Ishikawa (cell line): ENCODE measurements around the gene CAGE1.

Experiments
- CEBPB ChIP-seq: IDR thresholded peaks from 2 replicates; pipeline ENCODE4 v1.6.1; 2012
- CREB1 ChIP-seq: IDR thresholded peaks from 2 replicates; pipeline ENCODE4 v1.6.1; 2012; ENCODE audit warnings: low read depth
- EGR1 ChIP-seq: IDR thresholded peaks from 2 replicates; pipeline ENCODE4 v1.6.1; 2012
- EP300 ChIP-seq: IDR thresholded peaks from 2 replicates; pipeline ENCODE4 v1.6.1; 2012; ENCODE audit warnings: borderline replicate concordance
- FOXM1 ChIP-seq: IDR thresholded peaks from 2 replicates; pipeline ENCODE4 v1.6.1; 2012; ENCODE audit warnings: low read depth, borderline replicate concordance
- MAX ChIP-seq: IDR thresholded peaks from 2 replicates; pipeline ENCODE4 v1.6.1; 2012
- NFIC ChIP-seq: IDR thresholded peaks from 2 replicates; pipeline ENCODE4 v1.6.1; 2012
- RAD21 ChIP-seq: IDR thresholded peaks from 2 replicates; pipeline ENCODE4 v1.6.1; 2012; ENCODE audit warnings: low read depth
- TAF1 ChIP-seq: IDR thresholded peaks from 2 replicates; pipeline ENCODE4 v1.6.1; 2012; ENCODE audit warnings: low read depth, mild to moderate bottlenecking
- TCF12 ChIP-seq: IDR thresholded peaks from 2 replicates; pipeline ENCODE4 v1.6.1; 2012; ENCODE audit warnings: low read depth
- TEAD4 ChIP-seq: IDR thresholded peaks from 2 replicates; pipeline ENCODE4 v1.6.1; 2012
- YY1 ChIP-seq: IDR thresholded peaks from 2 replicates; pipeline ENCODE4 v1.6.1; 2012; ENCODE audit warnings: low read depth
- ZBTB7A ChIP-seq: IDR thresholded peaks from 2 replicates; pipeline ENCODE4 v1.6.1; 2012; ENCODE audit warnings: low read depth
- TF ChIP-seq, protein P1 (sequence below): IDR thresholded peaks from 2 replicates; pipeline ENCODE4 v1.6.1; 2012
- TF ChIP-seq, protein P2 (sequence below): IDR thresholded peaks from 2 replicates; pipeline ENCODE4 v1.6.1; 2012; ENCODE audit warnings: low read depth, mild to moderate bottlenecking

Gene CAGE1

GRCh38 chr6:7418238-7418905 lies 28.8 kb upstream of the CAGE1 start:
- TF ChIP-seq, protein P1, sequence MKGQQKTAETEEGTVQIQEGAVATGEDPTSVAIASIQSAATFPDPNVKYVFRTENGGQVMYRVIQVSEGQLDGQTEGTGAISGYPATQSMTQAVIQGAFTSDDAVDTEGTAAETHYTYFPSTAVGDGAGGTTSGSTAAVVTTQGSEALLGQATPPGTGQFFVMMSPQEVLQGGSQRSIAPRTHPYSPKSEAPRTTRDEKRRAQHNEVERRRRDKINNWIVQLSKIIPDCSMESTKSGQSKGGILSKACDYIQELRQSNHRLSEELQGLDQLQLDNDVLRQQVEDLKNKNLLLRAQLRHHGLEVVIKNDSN = no peak
- TF ChIP-seq, protein P2, sequence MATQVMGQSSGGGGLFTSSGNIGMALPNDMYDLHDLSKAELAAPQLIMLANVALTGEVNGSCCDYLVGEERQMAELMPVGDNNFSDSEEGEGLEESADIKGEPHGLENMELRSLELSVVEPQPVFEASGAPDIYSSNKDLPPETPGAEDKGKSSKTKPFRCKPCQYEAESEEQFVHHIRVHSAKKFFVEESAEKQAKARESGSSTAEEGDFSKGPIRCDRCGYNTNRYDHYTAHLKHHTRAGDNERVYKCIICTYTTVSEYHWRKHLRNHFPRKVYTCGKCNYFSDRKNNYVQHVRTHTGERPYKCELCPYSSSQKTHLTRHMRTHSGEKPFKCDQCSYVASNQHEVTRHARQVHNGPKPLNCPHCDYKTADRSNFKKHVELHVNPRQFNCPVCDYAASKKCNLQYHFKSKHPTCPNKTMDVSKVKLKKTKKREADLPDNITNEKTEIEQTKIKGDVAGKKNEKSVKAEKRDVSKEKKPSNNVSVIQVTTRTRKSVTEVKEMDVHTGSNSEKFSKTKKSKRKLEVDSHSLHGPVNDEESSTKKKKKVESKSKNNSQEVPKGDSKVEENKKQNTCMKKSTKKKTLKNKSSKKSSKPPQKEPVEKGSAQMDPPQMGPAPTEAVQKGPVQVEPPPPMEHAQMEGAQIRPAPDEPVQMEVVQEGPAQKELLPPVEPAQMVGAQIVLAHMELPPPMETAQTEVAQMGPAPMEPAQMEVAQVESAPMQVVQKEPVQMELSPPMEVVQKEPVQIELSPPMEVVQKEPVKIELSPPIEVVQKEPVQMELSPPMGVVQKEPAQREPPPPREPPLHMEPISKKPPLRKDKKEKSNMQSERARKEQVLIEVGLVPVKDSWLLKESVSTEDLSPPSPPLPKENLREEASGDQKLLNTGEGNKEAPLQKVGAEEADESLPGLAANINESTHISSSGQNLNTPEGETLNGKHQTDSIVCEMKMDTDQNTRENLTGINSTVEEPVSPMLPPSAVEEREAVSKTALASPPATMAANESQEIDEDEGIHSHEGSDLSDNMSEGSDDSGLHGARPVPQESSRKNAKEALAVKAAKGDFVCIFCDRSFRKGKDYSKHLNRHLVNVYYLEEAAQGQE = no peak
- no peak for TF ChIP-seq EP300
- no peak for TF ChIP-seq TCF12
- no peak for TF ChIP-seq TEAD4
- no peak for TF ChIP-seq TAF1
- TF ChIP-seq CEBPB = no peak
- TF ChIP-seq YY1 = no peak
- no peak for TF ChIP-seq CREB1
- no peak for TF ChIP-seq MAX
- no peak for TF ChIP-seq RAD21
- TF ChIP-seq NFIC = no peak
- TF ChIP-seq FOXM1 = no peak
- TF ChIP-seq EGR1 = no peak
- TF ChIP-seq ZBTB7A = no peak

- TF ChIP-seq TCF12 (no peak), ZBTB7A (no peak), YY1 (no peak), TEAD4 (no peak), TAF1 (no peak), NFIC (no peak), EGR1 (no peak), CEBPB (no peak)
- TF ChIP-seq, protein P1 = no peak
These were observed 28.1 kb upstream of the CAGE1 start for GRCh38 chr6:7417684-7418083.

DNA sequence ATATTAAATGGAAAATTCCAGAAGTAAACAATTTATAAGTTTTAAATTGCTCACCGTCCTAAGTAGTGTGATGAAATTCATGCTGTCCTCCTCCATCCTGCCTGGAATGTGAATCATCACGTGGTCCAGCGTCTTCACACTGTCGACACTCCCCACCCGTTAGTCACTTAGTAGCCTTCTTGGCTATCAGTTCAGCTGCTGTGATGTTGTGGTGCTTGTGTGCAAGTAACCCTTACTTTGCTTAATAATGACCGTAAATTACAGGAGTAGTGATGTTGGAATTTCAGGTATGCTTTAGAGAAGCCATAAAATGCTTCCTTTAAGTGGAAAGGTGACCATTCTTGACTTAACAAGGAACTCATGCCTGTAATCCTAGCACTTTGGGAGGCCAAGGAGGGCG lies 25.3 kb upstream of the CAGE1 start:
- peak; percentile 60; the same call in 1 of the 2 replicates for TF ChIP-seq EP300
- peak; percentile 65 for TF ChIP-seq MAX
- no peak for TF ChIP-seq TCF12
- no peak for TF ChIP-seq YY1
- TF ChIP-seq, protein P1 = peak; percentile 86
- TF ChIP-seq TEAD4 = peak; percentile 93
- TF ChIP-seq CEBPB = no peak

GRCh38 chr6:7413151-7413823 lies 23.7 kb upstream of the CAGE1 start:
- no peak for TF ChIP-seq YY1
- 0 out of 2 replicates have a peak, but pooled peaks have one; percentile 20 for TF ChIP-seq EP300
- no peak for TF ChIP-seq TAF1
- TF ChIP-seq, protein P1 = no peak
- peak; percentile 26; the same call in 1 of the 2 replicates for TF ChIP-seq TEAD4

- no peak for TF ChIP-seq EGR1
- TF ChIP-seq TAF1 = no peak
- TF ChIP-seq EP300 = no peak
- no peak for TF ChIP-seq RAD21
These were observed 21.8 kb upstream of the CAGE1 start for GRCh38 chr6:7411328-7411727.

- no peak for TF ChIP-seq ZBTB7A
These were observed 21.3 kb upstream of the CAGE1 start for GRCh38 chr6:7410851-7411250.

GRCh38 chr6:7409740-7410139 lies 20.2 kb upstream of the CAGE1 start:
- TF ChIP-seq TAF1 (no peak), ZBTB7A (no peak), FOXM1 (no peak), MAX (no peak), RAD21 (no peak), EP300 (no peak), TEAD4 (no peak), CREB1 (no peak), CEBPB (no peak), YY1 (no peak), TCF12 (no peak), NFIC (no peak)
- TF ChIP-seq, protein P1 = no peak
